Measurements from ENCODE around the gene AQP2. TPM values are rescaled to one million over a fixed set of nuclear protein-coding genes. Genes with fewer than 3 reads are reported as not detected.

The AQP2 gene
- total RNA-seq, 1 donor from 2014 or later, result not detected

- no peak for TF ChIP-seq CTCF (IDR thresholded peaks at IDR 0.05)
- DNase-seq (ENCODE audit: extremely low spot score, unreplicated experiment), result no peak
These were observed 37.9 kb upstream of the AQP2 start for GRCh38 chr12:49912345-49913255.

GRCh38 chr12:49916129-49916919 lies 34.2 kb upstream of the AQP2 start:
- Mint-ChIP-seq H3K27ac (ENCODE audit: unreplicated experiment) (no peak overlapping the region), H3K9me3 (ENCODE audit: unreplicated experiment) (no peaks in the 10 kb centered on the region), H3K4me1 (ENCODE audit: unreplicated experiment) (peaks cover 7% of the 10 kb centered on the region), H3K27me3 (ENCODE audit: unreplicated experiment) (peaks cover 2% of the 10 kb centered on the region), H3K36me3 (ENCODE audit: unreplicated experiment) (no peaks in the 10 kb centered on the region), H3K4me3 (ENCODE audit: unreplicated experiment) (no peak overlapping the region)
- TF ChIP-seq CTCF (IDR thresholded peaks at IDR 0.05), result no peak
- no peak for DNase-seq (ENCODE audit: extremely low spot score, unreplicated experiment)

More at GRCh38 chr12:49912345-49913255, 37.9 kb upstream of the AQP2 start:
- no peaks in the 10 kb centered on the region for H3K36me3 Mint-ChIP-seq (ENCODE audit: unreplicated experiment)
- H3K27me3 Mint-ChIP-seq (ENCODE audit: unreplicated experiment), result peaks cover 2% of the 10 kb centered on the region
- peaks cover 7% of the 10 kb centered on the region for H3K4me1 Mint-ChIP-seq (ENCODE audit: unreplicated experiment)
- no peak overlapping the region for H3K4me3 Mint-ChIP-seq (ENCODE audit: unreplicated experiment)
- no peaks in the 10 kb centered on the region for H3K9me3 Mint-ChIP-seq (ENCODE audit: unreplicated experiment)
- no peak overlapping the region for H3K27ac Mint-ChIP-seq (ENCODE audit: unreplicated experiment)

DNA sequence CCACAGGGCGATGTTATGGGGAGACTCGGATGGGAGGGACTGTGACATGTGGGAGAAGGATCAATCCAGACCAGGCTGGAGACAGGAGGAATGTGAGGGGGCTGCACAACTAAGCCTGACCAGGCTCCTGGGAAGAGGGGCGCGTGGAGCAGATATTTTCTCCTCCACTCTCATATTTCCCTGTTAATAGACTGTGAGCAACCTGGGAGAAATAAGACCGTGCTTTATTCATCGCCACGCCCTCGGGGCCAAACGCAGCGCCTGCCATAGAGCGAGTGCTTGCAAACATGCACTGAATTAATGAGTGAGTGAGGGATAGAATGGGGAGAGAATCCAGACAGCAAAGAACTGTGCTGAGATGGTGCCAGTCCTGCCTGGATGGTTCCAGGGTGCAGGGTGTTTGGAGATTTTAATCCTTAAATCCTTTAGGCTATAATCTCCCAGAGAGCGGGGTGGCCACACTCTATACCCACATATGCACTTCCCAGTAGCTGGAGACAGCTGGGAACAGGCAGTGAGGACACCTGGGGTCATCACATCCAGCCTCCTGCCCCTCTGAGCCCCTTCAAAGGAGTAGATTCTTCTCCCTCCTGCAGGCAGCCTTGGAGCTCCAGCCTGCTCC lies 33.3 kb upstream of the AQP2 start:
- H3K4me3 Mint-ChIP-seq (ENCODE audit: unreplicated experiment), result no peak overlapping the region
- no peaks in the 10 kb centered on the region for H3K36me3 Mint-ChIP-seq (ENCODE audit: unreplicated experiment)
- H3K9me3 Mint-ChIP-seq (ENCODE audit: unreplicated experiment), result no peaks in the 10 kb centered on the region
- no peak for TF ChIP-seq CTCF (IDR thresholded peaks at IDR 0.05)
- DNase-seq (ENCODE audit: extremely low spot score, unreplicated experiment), result no peak
- no peak overlapping the region for H3K27ac Mint-ChIP-seq (ENCODE audit: unreplicated experiment)
- H3K27me3 Mint-ChIP-seq (ENCODE audit: unreplicated experiment), result peaks cover 2% of the 10 kb centered on the region
- peaks cover 7% of the 10 kb centered on the region for H3K4me1 Mint-ChIP-seq (ENCODE audit: unreplicated experiment)

- no peak overlapping the region for H3K4me3 Mint-ChIP-seq (ENCODE audit: unreplicated experiment)
- H3K9me3 Mint-ChIP-seq (ENCODE audit: unreplicated experiment), result no peaks in the 10 kb centered on the region
- H3K4me1 Mint-ChIP-seq (ENCODE audit: unreplicated experiment), result peaks cover 7% of the 10 kb centered on the region
- H3K27me3 Mint-ChIP-seq (ENCODE audit: unreplicated experiment), result peaks cover 2% of the 10 kb centered on the region
- no peak overlapping the region for H3K27ac Mint-ChIP-seq (ENCODE audit: unreplicated experiment)
- no peak for DNase-seq (ENCODE audit: extremely low spot score, unreplicated experiment)
- H3K36me3 Mint-ChIP-seq (ENCODE audit: unreplicated experiment), result no peaks in the 10 kb centered on the region
- TF ChIP-seq CTCF (IDR thresholded peaks at IDR 0.05), result no peak
These were observed 32.8 kb upstream of the AQP2 start for GRCh38 chr12:49917788-49918173.

Data from osteocyte (in vitro differentiated cells).